B cell (primary cell): ENCODE measurements around the gene WDR45. TPM values are rescaled to one million over a fixed set of nuclear protein-coding genes. Genes with fewer than 3 reads are reported as not detected.

Source experiments
- ATAC-seq: fragments of 200-7000 bp; cut with Tn5 transposase; one replicate; pipeline ENCODE4 v1.10.0; 2021; ENCODE audit warnings: low read depth, mild to moderate bottlenecking, moderate number of reproducible peaks, moderate library complexity
- CTCF ChIA-PET: fragments of 350-600 bp; sonication (Branson Sonifier 250); formaldehyde crosslinking; loops from one replicate; lab custom pipeline; 2021; ENCODE audit warnings: antibody characterized with exemption, inconsistent platforms; lab: Charles Lee
- POLR2A ChIA-PET: fragments of 350-600 bp; sonication (Branson Sonifier 250); formaldehyde crosslinking; loops from one replicate; lab custom pipeline; 2021; ENCODE audit warnings: antibody characterized with exemption; lab: Charles Lee
- DNase-seq: peaks from one replicate; pipeline ENCODE4 v3.0.0; 2013
- H2AFZ ChIP-seq: 2 replicates; pipeline ENCODE4 v1.6.1; 2012; ENCODE audit warnings: mild to moderate bottlenecking, low read depth, low read length; ENCODE audit not compliant: insufficient read depth, poor library complexity, severe bottlenecking
- H3K27ac ChIP-seq, 2 donors: 1 replicate in 1 of 2; 2 replicates in 1 of 2; pipeline ENCODE4 v1.5.1; 2012 to 2013; ENCODE audit warnings: low read length in 2 of 2, mild to moderate bottlenecking in 2 of 2, moderate library complexity in 1 of 2
- H3K27me3 ChIP-seq, 4 experiments: fragments of 200-600 bp in 1 of 4; sonication (generic) in 1 of 4; replicated peaks in 1 of 4; 1 replicate in 2 of 4; 2 replicates in 2 of 4; pipeline versions ENCODE4 v1.6.1 to v1.7.0; 2013 to 2016; ENCODE audit warnings: low read length in 3 of 4, mild to moderate bottlenecking in 2 of 4, mixed read lengths in 1 of 4, moderate library complexity in 1 of 4; ENCODE audit not compliant: insufficient read depth in 4 of 4, control insufficient read depth in 3 of 4; ENCODE audit errors: control extremely low read depth in 1 of 4
- H3K36me3 ChIP-seq, 2 experiments: replicated peaks in 1 of 2; 1 replicate in 1 of 2; 2 replicates in 1 of 2; pipeline versions ENCODE4 v1.6.1 to v1.7.1; 2013; ENCODE audit warnings: low read length in 1 of 2; ENCODE audit not compliant: insufficient read depth in 2 of 2, control insufficient read depth in 1 of 2; ENCODE audit errors: control extremely low read depth in 1 of 2, extremely low read depth in 1 of 2
- H3K4me1 ChIP-seq, 2 donors: fragments of 200-600 bp in 1 of 2; sonication (generic) in 1 of 2; 1 replicate in 1 of 2; 2 replicates in 1 of 2; pipeline versions ENCODE4 v1.5.1 to v1.6.1; 2013 to 2017; ENCODE audit warnings: low read length in 2 of 2; ENCODE audit not compliant: control insufficient read depth in 2 of 2, insufficient read depth in 2 of 2
- H3K4me2 ChIP-seq: replicated peaks from 2 replicates; pipeline ENCODE3; 2012; ENCODE audit warnings: mild to moderate bottlenecking, low read depth, low read length; ENCODE audit not compliant: poor library complexity, severe bottlenecking
- H3K4me3 ChIP-seq, 5 experiments: fragments of 200-600 bp in 1 of 5; sonication (generic) in 1 of 5; 1 replicate in 3 of 5; 2 replicates in 2 of 5; pipeline versions ENCODE4 v1.5.1 to v1.7.0; 2011 to 2016; ENCODE audit warnings: low read length in 4 of 5, mild to moderate bottlenecking in 4 of 5, low read depth in 2 of 5, control low read depth in 1 of 5, moderate library complexity in 1 of 5; ENCODE audit not compliant: insufficient read depth in 1 of 5; ENCODE audit errors: control extremely low read depth in 1 of 5, extremely low read depth in 1 of 5
- H3K79me2 ChIP-seq: fragments of 200-600 bp; sonication (generic); one replicate; pipeline ENCODE4 v1.6.0; 2016; ENCODE audit warnings: low read length; ENCODE audit not compliant: control insufficient read depth, insufficient read depth
- H3K9ac ChIP-seq: fragments of 200-600 bp; sonication (generic); 2 replicates; pipeline ENCODE4 v1.6.1; 2017; ENCODE audit warnings: mild to moderate bottlenecking, low read length, moderate library complexity
- H3K9me3 ChIP-seq, 3 donors: one replicate each; pipeline versions ENCODE4 v1.6.1 to v1.7.1; 2013; ENCODE audit warnings: low read length in 2 of 3; ENCODE audit not compliant: control insufficient read depth in 2 of 3, insufficient read depth in 1 of 3; ENCODE audit errors: control extremely low read depth in 1 of 3
- H4K20me1 ChIP-seq: 2 replicates; pipeline ENCODE4 v1.6.0; 2012; ENCODE audit warnings: mild to moderate bottlenecking, low read length; ENCODE audit not compliant: insufficient read depth, control insufficient read depth, poor library complexity, severe bottlenecking
- H3K27ac Mint-ChIP-seq: one replicate; pipeline ENCODE4 v1.8.0; 2021; ENCODE audit warnings: mixed read lengths
- H3K27me3 Mint-ChIP-seq: one replicate; pipeline ENCODE4 v1.8.0; 2021; ENCODE audit warnings: mixed read lengths
- H3K4me1 Mint-ChIP-seq: one replicate; pipeline ENCODE4 v1.8.0; 2021; ENCODE audit warnings: mixed read lengths
- H3K4me3 Mint-ChIP-seq: one replicate; pipeline ENCODE4 v1.8.0; 2021; ENCODE audit warnings: mixed read lengths
- H3K9me3 Mint-ChIP-seq: one replicate; pipeline ENCODE4 v1.8.0; 2022; ENCODE audit warnings: mixed read lengths; ENCODE audit not compliant: insufficient read depth
- CTCF ChIP-seq: fragments of 200-600 bp; IDR thresholded peaks from one replicate; pipeline ENCODE4 v1.8.0; 2022; ENCODE audit warnings: antibody characterized with exemption, mild to moderate bottlenecking
- EZH2 ChIP-seq: IDR thresholded peaks from 2 replicates; pipeline ENCODE4 v1.6.1; 2012; ENCODE audit warnings: borderline replicate concordance, low read depth, mild to moderate bottlenecking, moderate library complexity, low read length; ENCODE audit not compliant: insufficient read depth, poor library complexity, severe bottlenecking
- WGBS: methylation state at CpG from one replicate; pipeline ENCODE4 v1.1.5; 2013; ENCODE audit warnings: missing lambda C conversion rate; ENCODE audit not compliant: insufficient coverage; 5-methylcytosine and 5-hydroxymethylcytosine counted together
- intact Hi-C: fragments of 100-400 bp; cut with micrococcal nuclease; formaldehyde crosslinking; loops from one replicate; pipeline ENCODE4 v1.10.0; 2022
- polyA plus RNA-seq: library from polyadenylated mRNA; depleted of rRNA; stranded (reverse); fragments of >200 nt; gene quantifications from 2 replicates; pipeline ENCODE4 v1.2.3, GENCODE V29; 2012
- total RNA-seq, 2 donors: library from RNA; stranded (reverse); fragments of 120-200 nt in 1 of 2; gene quantifications; 1 replicate in 1 of 2; 2 replicates in 1 of 2; pipeline versions ENCODE4 v1.2.3 to v1.2.4, GENCODE V29; 2013 to 2022

The WDR45 gene
- total and polyA plus RNA-seq, 2 donors (not counting 1 experiment from before 2014, with no cell fraction given), result 100 to 153 TPM

DNA sequence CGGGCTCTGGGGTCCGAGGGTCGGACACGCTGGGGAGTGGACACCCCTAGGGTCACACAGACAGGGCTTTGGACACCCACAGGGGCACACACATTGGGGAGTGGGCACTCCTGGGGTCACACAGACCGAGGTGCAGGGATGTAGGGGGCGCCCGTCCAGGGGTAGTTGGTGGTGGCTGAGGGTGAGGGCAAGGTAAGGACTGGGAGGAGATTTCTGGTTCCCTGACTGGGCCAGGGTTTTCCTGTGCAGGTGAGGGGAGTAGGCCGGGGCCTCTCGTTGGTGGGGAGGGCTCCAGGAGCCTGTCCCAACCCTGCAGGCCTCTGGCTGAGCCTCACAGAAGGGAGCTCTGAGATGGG lies 21.9 kb upstream of the WDR45 start:
- Histone ChIP-seq H3K9me3 (no peaks in the 10 kb centered on the region), H2AFZ (peak overlapping the region; percentile 60), H4K20me1 (no peaks in the 10 kb centered on the region), H3K27me3 (no peaks in the 10 kb centered on the region), H3K9ac (peak overlapping the region; percentile 62), H3K4me2 (peak overlapping the region; percentile 81), H3K36me3 (no peaks in the 10 kb centered on the region), H3K79me2 (no peaks in the 10 kb centered on the region), H3K4me1 (peaks cover 3 to 13% of the 10 kb centered on the region in 2 donors), H3K27ac (peak overlapping the region; percentile 52 to 77), H3K4me3 (peak overlapping the region in 4 of 5 experiments; percentile 59 to 66 (median 62))
- POLR2A ChIA-PET, result interaction anchor here (0.7 to 1.1 kb wide), 4 partner anchors 22 to 300 kb away, joined by 3 to 9 read pairs (median 3); partner anchors contain the start of genes GRIPAP1, HDAC6 and WDR45
- no peak for TF ChIP-seq EZH2
- no peak for TF ChIP-seq CTCF
- peak overlapping the region; percentile 67 for H3K27ac Mint-ChIP-seq
- peak overlapping the region; percentile 94 for H3K4me3 Mint-ChIP-seq
- H3K9me3 Mint-ChIP-seq, result no peaks in the 10 kb centered on the region
- intact Hi-C loops, result loop anchor here (1.0 to 10.0 kb wide), 6 partner anchors 21 to 207 kb away; partner anchors contain the start of genes GPKOW, GRIPAP1, PQBP1 and PRAF2
- DNase-seq (no peak), ATAC-seq (no peak)
- peaks cover 9% of the 10 kb centered on the region for H3K4me1 Mint-ChIP-seq
- WGBS, result 0% methylated on average over 7 of the region's 9 CpGs
- no peaks in the 10 kb centered on the region for H3K27me3 Mint-ChIP-seq
- CTCF ChIA-PET, result no interaction called here
